ENCODE data around the gene ROS1. TPM values are rescaled to one million over a fixed set of nuclear protein-coding genes. Genes with fewer than 3 reads are reported as not detected.

ROS1 gene
- total and polyA plus RNA-seq, 2 donors (not counting 3 experiments of a cell fraction or from before 2014, with no cell fraction given), result not detected

GRCh38 chr6:117351521-117351920 is 74.2 kb downstream of the ROS1 start:
- TF ChIP-seq MAX (IDR thresholded peaks at IDR 0.05; ENCODE audit: insufficient read depth, insufficient read length), result no peak
- TF ChIP-seq CTCF (IDR thresholded peaks at IDR 0.05; ENCODE audit: extremely low read depth in 1 of 2, insufficient read depth in 1 of 2, low read depth in 1 of 2, low read length in 2 of 2), result no peak
- TF ChIP-seq GATA2 (IDR thresholded peaks at IDR 0.05; ENCODE audit: insufficient read depth, insufficient read length, low read depth, low read length), result no peak
- no peak for TF ChIP-seq POLR2AphosphoS5 (IDR thresholded peaks at IDR 0.05; ENCODE audit: insufficient read depth, low read depth, low read length)
- TF ChIP-seq MYC (IDR thresholded peaks at IDR 0.05; ENCODE audit: low read depth, low read length), result no peak
- no peak for TF ChIP-seq JUN (IDR thresholded peaks at IDR 0.05; ENCODE audit: borderline replicate concordance, insufficient read depth, insufficient read length, low read depth)
- TF ChIP-seq FOS (IDR thresholded peaks at IDR 0.05; ENCODE audit: borderline replicate concordance, insufficient read depth, low read length), result no peak
- TF ChIP-seq EZH2 (IDR thresholded peaks at IDR 0.05; ENCODE audit: borderline replicate concordance, low read depth, low read length, severe bottlenecking), result no peak
- no peak for TF ChIP-seq POLR2A (IDR thresholded peaks at IDR 0.05; ENCODE audit: low read depth, low read length)
- intact Hi-C loops (cut with micrococcal nuclease), result no loop called here
- POLR2A ChIA-PET, result no interaction called here
- H3K9me3 ChIP-seq (replicated peaks; ENCODE audit: control insufficient read depth, insufficient read depth, low read length), result no peaks in the 10 kb centered on the region
- H3K4me2 ChIP-seq (ENCODE audit: insufficient read depth, low read length), result no peak overlapping the region
- H3K79me2 ChIP-seq (ENCODE audit: control insufficient read depth, insufficient read depth, low read length), result no peaks in the 10 kb centered on the region
- CTCF ChIA-PET, result interaction anchor here (1.3 to 1.6 kb wide), 2 partner anchors 252 to 255 kb away, joined by 5 read pairs; no protein-coding TSS in a partner anchor
- H4K20me1 ChIP-seq (replicated peaks; ENCODE audit: control insufficient read depth, extremely low read depth, insufficient read depth, low read length), result no peaks in the 10 kb centered on the region
- no peaks in the 10 kb centered on the region for H3K36me3 ChIP-seq (ENCODE audit: control insufficient read depth in 2 of 2, extremely low read depth in 1 of 2, insufficient read depth in 2 of 2, low read length in 2 of 2)
- FAIRE-seq, result no peak
- H3K9me1 ChIP-seq (replicated peaks; ENCODE audit: control insufficient read depth, extremely low read depth, insufficient read depth, low read length), result no peaks in the 10 kb centered on the region
- no peak for DNase-seq (ENCODE audit: low read depth, low spot score)
- no peak overlapping the region for H3K4me3 ChIP-seq (replicated peaks in 1 of 3; ENCODE audit: insufficient read depth in 1 of 3, low read depth in 1 of 3, low read length in 3 of 3)
- dilution Hi-C loops (cut with MboI; ENCODE audit: extremely low pct_ligation_motif_present, low sequenced_read_pairs), result no loop called here
- no TSS peak for BruUV-seq (replicated peaks)
- no peak overlapping the region for H3K9ac ChIP-seq (replicated peaks; ENCODE audit: extremely low read depth, insufficient read depth, low read length)
- peaks cover 2 to 4% of the 10 kb centered on the region in 2 experiments for H3K27me3 ChIP-seq (ENCODE audit: control insufficient read depth in 2 of 2, insufficient read depth in 2 of 2, low read length in 2 of 2)
- H2AFZ ChIP-seq (ENCODE audit: low read depth, low read length), result no peak overlapping the region
- H3K4me1 ChIP-seq (ENCODE audit: control insufficient read depth, extremely low read depth, insufficient read depth, low read length), result no peaks in the 10 kb centered on the region
- no peak overlapping the region for H3K27ac ChIP-seq (ENCODE audit: insufficient read depth, low read depth, low read length)
